OCI-M1 (cell line): ENCODE data around the gene BUB1B.
"Not testable (repeated sequence)": the region's sequence is repeated elsewhere in the genome, so short reads cannot be mapped to it uniquely, and the experiment has no call there.

Experiments
- DNase-seq: peaks from one replicate; lab custom pipeline; 2025; lab: John Stamatoyannopoulos, UW

The BUB1B gene, protein sequence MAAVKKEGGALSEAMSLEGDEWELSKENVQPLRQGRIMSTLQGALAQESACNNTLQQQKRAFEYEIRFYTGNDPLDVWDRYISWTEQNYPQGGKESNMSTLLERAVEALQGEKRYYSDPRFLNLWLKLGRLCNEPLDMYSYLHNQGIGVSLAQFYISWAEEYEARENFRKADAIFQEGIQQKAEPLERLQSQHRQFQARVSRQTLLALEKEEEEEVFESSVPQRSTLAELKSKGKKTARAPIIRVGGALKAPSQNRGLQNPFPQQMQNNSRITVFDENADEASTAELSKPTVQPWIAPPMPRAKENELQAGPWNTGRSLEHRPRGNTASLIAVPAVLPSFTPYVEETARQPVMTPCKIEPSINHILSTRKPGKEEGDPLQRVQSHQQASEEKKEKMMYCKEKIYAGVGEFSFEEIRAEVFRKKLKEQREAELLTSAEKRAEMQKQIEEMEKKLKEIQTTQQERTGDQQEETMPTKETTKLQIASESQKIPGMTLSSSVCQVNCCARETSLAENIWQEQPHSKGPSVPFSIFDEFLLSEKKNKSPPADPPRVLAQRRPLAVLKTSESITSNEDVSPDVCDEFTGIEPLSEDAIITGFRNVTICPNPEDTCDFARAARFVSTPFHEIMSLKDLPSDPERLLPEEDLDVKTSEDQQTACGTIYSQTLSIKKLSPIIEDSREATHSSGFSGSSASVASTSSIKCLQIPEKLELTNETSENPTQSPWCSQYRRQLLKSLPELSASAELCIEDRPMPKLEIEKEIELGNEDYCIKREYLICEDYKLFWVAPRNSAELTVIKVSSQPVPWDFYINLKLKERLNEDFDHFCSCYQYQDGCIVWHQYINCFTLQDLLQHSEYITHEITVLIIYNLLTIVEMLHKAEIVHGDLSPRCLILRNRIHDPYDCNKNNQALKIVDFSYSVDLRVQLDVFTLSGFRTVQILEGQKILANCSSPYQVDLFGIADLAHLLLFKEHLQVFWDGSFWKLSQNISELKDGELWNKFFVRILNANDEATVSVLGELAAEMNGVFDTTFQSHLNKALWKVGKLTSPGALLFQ

DNA sequence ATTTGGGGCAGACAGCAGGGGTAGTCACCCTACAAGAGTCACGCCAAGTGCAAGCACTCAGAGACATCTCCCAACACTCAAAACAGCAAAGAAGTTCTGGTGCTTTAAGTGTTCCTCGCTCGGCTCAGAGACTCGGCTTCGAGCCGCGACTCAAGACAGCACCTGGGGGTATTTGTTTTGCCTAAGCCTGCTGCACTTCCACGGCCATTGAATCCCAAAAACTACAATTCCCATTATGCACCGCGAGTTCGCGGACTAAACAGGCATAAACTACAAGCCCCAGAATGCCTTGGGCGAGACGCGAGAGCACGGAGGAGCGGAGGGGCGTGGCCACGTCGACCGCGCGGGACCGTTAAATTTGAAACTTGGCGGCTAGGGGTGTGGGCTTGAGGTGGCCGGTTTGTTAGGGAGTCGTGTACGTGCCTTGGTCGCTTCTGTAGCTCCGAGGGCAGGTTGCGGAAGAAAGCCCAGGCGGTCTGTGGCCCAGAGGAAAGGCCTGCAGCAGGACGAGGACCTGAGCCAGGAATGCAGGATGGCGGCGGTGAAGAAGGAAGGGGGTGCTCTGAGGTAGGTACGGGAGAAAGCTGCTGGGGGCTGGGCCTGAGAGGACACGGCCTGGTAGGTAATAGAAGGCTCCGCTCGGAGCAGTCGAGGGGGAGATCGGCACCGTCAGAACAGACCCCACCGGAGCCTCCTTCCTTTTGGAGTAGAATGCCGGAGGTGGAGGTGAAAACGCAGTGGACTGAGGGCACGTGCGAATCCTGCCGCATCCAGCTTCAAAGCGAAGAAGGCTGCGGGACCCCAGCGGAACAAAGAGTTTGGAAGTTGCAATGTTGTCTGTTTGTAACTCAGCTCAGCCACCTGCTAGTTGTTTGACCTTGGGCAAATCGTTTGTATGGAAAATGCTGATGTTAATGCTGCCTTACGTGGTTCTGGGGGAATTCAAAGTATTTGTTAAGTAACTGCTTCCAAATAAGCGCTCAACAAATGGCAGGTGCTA lies at the start of gene BUB1B:
Gene BUB1B, plus strand, starts transcription at position 381 of the 1,000 bp plus-strand sequence. Its CDS starts 152 bp downstream, at position 533.
- DNase-seq = peak; percentile 97

- DNase-seq = no peak
Observed at GRCh38 chr15:40111888-40112287, 49.0 kb upstream of the BUB1B start.

GRCh38 chr15:40112789-40113188 lies 48.1 kb upstream of the BUB1B start:
- no peak for DNase-seq

DNA sequence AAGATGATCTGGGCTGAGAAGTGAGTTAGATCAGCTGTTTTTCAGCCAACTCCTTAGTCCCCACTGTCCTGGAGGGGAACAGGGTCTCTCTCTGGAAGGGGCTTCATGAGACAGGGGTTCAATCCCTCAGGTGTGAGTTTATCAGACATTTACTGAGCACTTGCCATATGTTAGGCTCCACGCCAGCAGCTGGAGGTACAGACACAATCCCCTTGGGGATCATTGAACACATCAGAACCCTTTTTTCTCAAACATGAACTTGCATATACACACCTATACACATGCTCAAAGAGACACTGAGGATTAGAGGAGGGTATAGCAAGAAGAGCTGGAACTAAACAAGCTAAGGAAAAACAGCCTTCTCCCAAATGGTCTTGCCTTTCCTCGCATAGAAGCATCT lies 46.7 kb upstream of the BUB1B start:
- DNase-seq = no peak

- not testable (repeated sequence) for DNase-seq
Observed at GRCh38 chr15:40115106-40115505, 45.8 kb upstream of the BUB1B start.

DNA sequence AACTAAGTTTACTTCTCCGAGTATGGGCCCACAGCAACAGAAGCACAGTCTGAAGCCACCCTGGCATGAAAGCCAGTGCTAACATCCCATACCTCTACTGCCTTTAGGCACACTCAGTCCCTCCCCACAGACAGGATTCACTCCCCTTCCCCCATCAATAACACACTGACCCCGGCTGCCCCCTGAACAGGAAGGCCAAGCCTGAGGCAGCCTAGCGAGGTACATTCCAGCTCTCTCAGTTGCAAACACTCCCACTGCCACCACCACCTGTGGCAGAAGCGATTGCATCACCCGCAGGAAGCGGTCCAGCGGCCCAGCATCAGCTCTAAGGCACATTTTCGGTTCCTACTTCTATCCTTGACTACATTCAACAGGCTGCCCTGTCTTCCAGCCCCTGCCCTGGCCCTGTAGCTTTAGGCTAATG lies 45.2 kb upstream of the BUB1B start:
- peak; percentile 22 for DNase-seq

DNA sequence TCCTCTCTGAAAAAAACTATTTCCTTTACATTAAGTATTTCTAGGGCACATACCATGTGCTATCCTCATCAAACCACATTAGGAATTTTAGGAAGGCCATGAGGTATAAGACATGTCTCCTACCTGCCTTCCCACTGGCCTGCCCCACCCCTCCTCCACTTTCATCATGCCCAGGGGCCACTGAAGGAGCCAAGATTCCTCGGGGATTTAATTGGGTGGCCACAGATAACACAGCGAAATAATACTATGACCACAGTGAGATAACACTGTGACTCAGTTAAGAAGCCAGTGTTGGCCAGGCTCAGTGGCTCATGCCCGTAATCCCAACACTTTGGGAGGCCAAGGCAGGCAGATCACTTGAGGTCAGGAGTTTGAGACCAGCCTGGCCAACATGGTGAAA lies 42.4 kb upstream of the BUB1B start:
- DNase-seq = no peak

- DNase-seq = peak; percentile 29
Observed at GRCh38 chr15:40121911-40122638, 38.8 kb upstream of the BUB1B start.

- not testable (repeated sequence) for DNase-seq
Observed at GRCh38 chr15:40122989-40123388, 37.9 kb upstream of the BUB1B start.

DNA sequence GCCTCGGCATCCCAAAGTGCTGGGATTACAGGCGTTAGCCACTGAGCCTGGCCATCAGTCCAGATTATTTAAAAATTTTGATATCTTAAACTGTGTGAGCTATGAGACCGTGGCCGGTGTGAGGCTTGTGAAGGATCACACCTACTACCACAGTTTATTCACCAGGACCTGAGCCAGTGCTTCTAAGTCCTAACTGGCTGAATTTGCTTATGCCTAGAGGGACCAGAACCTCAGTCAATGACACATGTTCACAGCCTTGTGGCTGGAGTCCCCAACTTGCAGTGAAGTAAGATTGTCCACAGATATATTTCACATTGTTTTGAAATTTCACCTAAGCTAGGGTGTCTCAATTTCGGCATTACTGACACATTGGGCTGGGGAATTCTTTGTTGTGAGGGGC lies 37.0 kb upstream of the BUB1B start:
- DNase-seq = not testable (repeated sequence)

- DNase-seq = not testable (repeated sequence)
Observed at GRCh38 chr15:40124333-40124732, 36.5 kb upstream of the BUB1B start.

GRCh38 chr15:40124807-40125285 lies 36.0 kb upstream of the BUB1B start:
- DNase-seq = not testable (repeated sequence)

- no peak for DNase-seq
Observed at GRCh38 chr15:40125950-40126349, 34.9 kb upstream of the BUB1B start.

- DNase-seq = no peak
Observed at GRCh38 chr15:40128766-40129660, 31.9 kb upstream of the BUB1B start.

GRCh38 chr15:40130118-40130517 lies 30.8 kb upstream of the BUB1B start:
- no peak for DNase-seq

GRCh38 chr15:40130799-40131502 lies 29.9 kb upstream of the BUB1B start:
- no peak for DNase-seq

GRCh38 chr15:40133544-40133943 lies 27.3 kb upstream of the BUB1B start:
- DNase-seq = no peak

- DNase-seq = no peak
Observed at GRCh38 chr15:40134885-40135284, 26.0 kb upstream of the BUB1B start.
